ENCODE data around the gene SIRT3.
A peak's percentile ranks its signal among the peaks of the same experiment; 100 is the strongest.

Gene SIRT3

GRCh38 chr11:208917-209260, 27.3 kb downstream of the SIRT3 start:
- peaks cover 46% of the 10 kb centered on the region for H3K4me1 Mint-ChIP-seq (ENCODE audit: low read depth)
- no peaks in the 10 kb centered on the region for H3K27me3 Mint-ChIP-seq
- no peaks in the 10 kb centered on the region for H3K9me3 Mint-ChIP-seq
- peaks cover 92% of the 10 kb centered on the region for H3K36me3 Mint-ChIP-seq (ENCODE audit: low read depth)
- DNase-seq, result no peak
- H3K27ac Mint-ChIP-seq, result peak overlapping the region; percentile 97
- H3K4me3 Mint-ChIP-seq, result peak overlapping the region; percentile 99

GRCh38 chr11:208181-208916, 27.8 kb downstream of the SIRT3 start:
- peak overlapping the region; percentile 97 for H3K27ac Mint-ChIP-seq
- DNase-seq, result peak; percentile 88
- peaks cover 52% of the 10 kb centered on the region for H3K4me1 Mint-ChIP-seq (ENCODE audit: low read depth)
- H3K4me3 Mint-ChIP-seq, result peak overlapping the region; percentile 99
- H3K36me3 Mint-ChIP-seq (ENCODE audit: low read depth), result peaks cover 92% of the 10 kb centered on the region
- H3K27me3 Mint-ChIP-seq, result no peaks in the 10 kb centered on the region
- no peaks in the 10 kb centered on the region for H3K9me3 Mint-ChIP-seq

DNA sequence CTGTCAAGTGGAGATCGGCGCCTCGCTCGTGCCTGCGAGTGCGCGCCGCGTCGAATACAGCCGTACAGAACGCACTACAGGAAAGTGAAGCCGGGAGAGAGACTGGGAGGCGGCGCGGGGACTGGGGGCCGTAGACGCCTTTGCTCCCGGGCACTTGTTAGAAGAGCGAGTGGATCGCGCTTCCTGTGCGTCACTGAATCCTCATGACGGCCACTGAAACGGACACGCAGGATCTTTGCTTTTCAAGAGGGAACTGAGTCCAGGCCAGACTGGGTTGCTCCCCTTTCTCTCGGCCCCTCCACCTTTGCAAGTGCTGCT, 28.3 kb downstream of the SIRT3 start:
- H3K36me3 Mint-ChIP-seq (ENCODE audit: low read depth), result peaks cover 92% of the 10 kb centered on the region
- peak overlapping the region; percentile 97 for H3K27ac Mint-ChIP-seq
- H3K9me3 Mint-ChIP-seq, result no peaks in the 10 kb centered on the region
- H3K27me3 Mint-ChIP-seq, result no peaks in the 10 kb centered on the region
- no peak for DNase-seq
- H3K4me3 Mint-ChIP-seq, result peak overlapping the region; percentile 99
- H3K4me1 Mint-ChIP-seq (ENCODE audit: low read depth), result peaks cover 57% of the 10 kb centered on the region

GRCh38 chr11:207208-207862, 28.8 kb downstream of the SIRT3 start, which contains the start of the genes BET1L and RIC8A:
Gene BET1L, minus strand, starts transcription at chr11:207399. Its CDS starts 78 bp downstream, at chr11:207321.
Gene RIC8A, plus strand, starts transcription at chr11:207708. Its CDS starts 1,147 bp downstream, at chr11:208855.
- peak within 1 kb of the TSS; percentile 97 for H3K27ac Mint-ChIP-seq
- peak; percentile 99 for DNase-seq
- no peaks in the 10 kb centered on the region for H3K9me3 Mint-ChIP-seq
- peaks cover 62% of the 10 kb centered on the region for H3K4me1 Mint-ChIP-seq (ENCODE audit: low read depth)
- peaks cover 92% of the 10 kb centered on the region for H3K36me3 Mint-ChIP-seq (ENCODE audit: low read depth)
- H3K27me3 Mint-ChIP-seq, result no peaks in the 10 kb centered on the region
- peak within 1 kb of the TSS; percentile 99 for H3K4me3 Mint-ChIP-seq

DNA sequence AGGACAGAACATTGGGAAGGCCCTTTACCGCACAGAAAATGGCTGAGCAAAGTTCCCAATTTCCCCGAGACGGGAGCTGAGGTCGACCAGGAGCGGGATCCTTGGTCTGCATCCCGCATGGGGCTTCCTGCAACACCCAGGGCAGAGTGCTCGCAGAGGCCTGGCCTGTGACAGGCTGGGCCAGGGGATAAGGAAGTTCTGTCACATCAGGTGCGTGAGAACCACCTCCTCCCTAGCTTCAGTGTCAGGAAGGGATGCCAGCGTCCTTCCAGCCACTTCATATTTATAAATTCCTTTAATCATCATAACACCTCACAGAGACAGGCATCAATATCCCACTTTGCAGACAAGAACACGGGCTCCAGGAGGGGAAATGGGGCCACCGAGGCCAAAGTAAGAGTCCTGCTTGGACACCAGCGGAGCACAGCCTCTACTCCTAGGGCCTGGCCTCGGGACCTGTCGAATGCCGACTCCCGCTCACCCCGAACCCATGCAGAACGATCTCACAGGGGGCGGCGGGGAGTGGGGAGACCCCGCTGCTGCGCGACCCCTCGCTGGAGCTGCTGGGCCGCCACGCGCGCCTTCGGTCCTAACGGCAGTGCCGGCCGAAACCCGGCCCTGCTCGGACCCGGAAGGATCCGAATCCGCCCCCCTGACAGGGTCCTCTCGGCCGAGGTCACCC, 29.5 kb downstream of the SIRT3 start:
- peaks cover 92% of the 10 kb centered on the region for H3K36me3 Mint-ChIP-seq (ENCODE audit: low read depth)
- H3K4me1 Mint-ChIP-seq (ENCODE audit: low read depth), result peaks cover 68% of the 10 kb centered on the region
- peak overlapping the region; percentile 99 for H3K4me3 Mint-ChIP-seq
- H3K27me3 Mint-ChIP-seq, result no peaks in the 10 kb centered on the region
- H3K9me3 Mint-ChIP-seq, result no peaks in the 10 kb centered on the region
- peak overlapping the region; percentile 97 for H3K27ac Mint-ChIP-seq
- no peak for DNase-seq

GRCh38 chr11:206002-206384, 30.1 kb downstream of the SIRT3 start:
- DNase-seq, result no peak
- no peaks in the 10 kb centered on the region for H3K9me3 Mint-ChIP-seq
- peak overlapping the region; percentile 99 for H3K4me3 Mint-ChIP-seq
- H3K27me3 Mint-ChIP-seq, result no peaks in the 10 kb centered on the region
- H3K27ac Mint-ChIP-seq, result peak overlapping the region; percentile 97
- H3K4me1 Mint-ChIP-seq (ENCODE audit: low read depth), result peaks cover 67% of the 10 kb centered on the region
- H3K36me3 Mint-ChIP-seq (ENCODE audit: low read depth), result peaks cover 92% of the 10 kb centered on the region

DNA sequence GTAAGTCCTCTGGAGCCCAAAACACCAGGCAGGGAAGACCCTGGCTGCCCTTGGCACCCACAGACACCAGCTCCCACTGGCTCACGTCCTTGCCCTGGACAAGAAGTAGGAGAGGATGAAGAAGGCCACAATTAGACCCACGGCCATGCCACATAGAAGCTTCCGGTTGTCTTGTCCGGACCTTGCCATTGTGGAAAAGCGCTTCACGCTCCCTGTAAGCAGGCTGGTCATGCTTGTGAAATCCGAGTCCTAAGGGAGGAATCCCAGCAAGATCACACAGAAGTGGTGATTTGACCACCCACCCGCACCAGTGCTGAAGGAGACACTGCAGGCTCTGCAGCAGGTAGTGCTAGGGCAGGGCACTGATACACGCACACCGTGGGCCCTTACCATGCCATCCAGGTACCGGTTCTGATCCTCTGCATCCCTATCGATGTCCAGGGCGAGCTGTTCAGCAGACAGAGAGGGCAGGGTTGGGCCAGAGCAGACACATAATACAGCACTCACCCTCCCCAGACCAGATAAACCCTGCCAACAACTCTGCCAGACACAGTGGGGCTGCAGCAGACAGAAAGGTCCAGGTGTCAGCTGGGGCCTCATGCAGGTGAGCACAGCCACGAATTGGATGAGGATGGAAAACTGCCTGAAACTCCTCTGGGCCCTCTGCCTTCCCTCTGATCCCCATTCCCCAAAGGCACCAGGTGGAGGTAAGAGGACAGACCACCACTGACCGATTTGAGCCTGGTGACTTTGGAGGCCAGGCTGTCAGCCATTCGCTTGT, 30.7 kb downstream of the SIRT3 start:
- Mint-ChIP-seq H3K9me3 (no peaks in the 10 kb centered on the region), H3K4me1 (ENCODE audit: low read depth) (peaks cover 65% of the 10 kb centered on the region), H3K36me3 (ENCODE audit: low read depth) (peaks cover 92% of the 10 kb centered on the region), H3K4me3 (peak overlapping the region; percentile 99), H3K27ac (peak overlapping the region; percentile 97), H3K27me3 (no peaks in the 10 kb centered on the region)
- DNase-seq, result no peak

DNA sequence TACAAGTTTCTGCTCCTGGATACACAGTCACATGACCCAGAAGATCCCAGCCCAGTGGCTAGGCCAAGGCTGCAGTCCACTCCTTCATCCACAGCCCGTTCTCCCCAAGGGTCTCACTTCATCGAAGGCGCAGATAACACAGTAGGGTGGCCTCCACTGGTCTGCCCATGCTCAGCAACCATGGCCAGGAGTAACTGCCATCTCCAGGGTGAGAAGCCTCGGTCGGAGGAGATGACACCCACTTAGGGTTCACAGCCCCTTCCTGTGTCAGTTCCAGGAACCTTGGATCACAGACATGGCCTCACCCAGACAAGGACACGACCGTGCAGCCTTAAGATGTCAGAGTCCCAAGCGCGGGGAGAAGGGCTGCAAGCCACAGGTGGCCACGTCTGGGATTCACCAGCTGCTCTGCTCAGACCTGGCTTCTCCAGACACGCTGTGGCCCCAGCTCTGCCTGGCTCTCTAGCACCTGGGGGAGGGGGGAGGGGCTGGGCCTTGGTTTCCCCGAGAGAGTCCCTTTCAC, 31.5 kb downstream of the SIRT3 start:
- Mint-ChIP-seq H3K36me3 (ENCODE audit: low read depth) (peaks cover 91% of the 10 kb centered on the region), H3K4me3 (no peak overlapping the region), H3K4me1 (ENCODE audit: low read depth) (peaks cover 57% of the 10 kb centered on the region), H3K27ac (peak overlapping the region; percentile 97), H3K9me3 (no peaks in the 10 kb centered on the region), H3K27me3 (no peaks in the 10 kb centered on the region)
- DNase-seq, result no peak

GRCh38 chr11:203945-204586, 32.1 kb downstream of the SIRT3 start:
- DNase-seq, result no peak
- Mint-ChIP-seq H3K4me1 (ENCODE audit: low read depth) (peaks cover 53% of the 10 kb centered on the region), H3K36me3 (ENCODE audit: low read depth) (peaks cover 85% of the 10 kb centered on the region), H3K27me3 (no peaks in the 10 kb centered on the region), H3K27ac (peak overlapping the region; percentile 97), H3K4me3 (no peak overlapping the region), H3K9me3 (no peaks in the 10 kb centered on the region)

GRCh38 chr11:203056-203944, 32.8 kb downstream of the SIRT3 start:
- Mint-ChIP-seq H3K36me3 (ENCODE audit: low read depth) (peaks cover 81% of the 10 kb centered on the region), H3K9me3 (no peaks in the 10 kb centered on the region), H3K4me3 (no peak overlapping the region), H3K27ac (peak overlapping the region; percentile 93), H3K27me3 (no peaks in the 10 kb centered on the region), H3K4me1 (ENCODE audit: low read depth) (peaks cover 53% of the 10 kb centered on the region)
- DNase-seq, result no peak

DNA sequence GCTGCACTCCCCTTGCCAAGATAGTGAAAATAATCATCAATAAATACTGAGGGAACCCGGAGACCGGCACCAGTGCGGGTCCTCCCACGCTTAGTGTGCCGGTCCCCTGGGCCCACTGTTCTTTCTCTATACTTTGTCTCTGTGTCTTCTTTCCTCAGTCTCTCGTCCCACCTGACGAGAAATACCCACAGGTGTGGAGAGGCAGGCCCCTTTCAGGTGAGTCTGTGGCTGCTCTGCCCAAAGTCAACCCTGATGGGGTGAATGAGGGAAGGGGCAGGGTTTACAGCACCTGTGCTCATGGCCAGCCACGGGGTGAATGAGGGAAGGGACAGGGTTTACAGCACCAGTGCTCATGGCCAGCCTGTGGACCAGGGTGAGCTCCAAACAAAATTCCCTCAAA, 33.7 kb downstream of the SIRT3 start:
- peaks cover 53% of the 10 kb centered on the region for H3K4me1 Mint-ChIP-seq (ENCODE audit: low read depth)
- H3K36me3 Mint-ChIP-seq (ENCODE audit: low read depth), result peaks cover 73% of the 10 kb centered on the region
- no peaks in the 10 kb centered on the region for H3K27me3 Mint-ChIP-seq
- H3K4me3 Mint-ChIP-seq, result peak overlapping the region; percentile 39
- DNase-seq, result no peak
- no peaks in the 10 kb centered on the region for H3K9me3 Mint-ChIP-seq
- H3K27ac Mint-ChIP-seq, result peak overlapping the region; percentile 93

DNA sequence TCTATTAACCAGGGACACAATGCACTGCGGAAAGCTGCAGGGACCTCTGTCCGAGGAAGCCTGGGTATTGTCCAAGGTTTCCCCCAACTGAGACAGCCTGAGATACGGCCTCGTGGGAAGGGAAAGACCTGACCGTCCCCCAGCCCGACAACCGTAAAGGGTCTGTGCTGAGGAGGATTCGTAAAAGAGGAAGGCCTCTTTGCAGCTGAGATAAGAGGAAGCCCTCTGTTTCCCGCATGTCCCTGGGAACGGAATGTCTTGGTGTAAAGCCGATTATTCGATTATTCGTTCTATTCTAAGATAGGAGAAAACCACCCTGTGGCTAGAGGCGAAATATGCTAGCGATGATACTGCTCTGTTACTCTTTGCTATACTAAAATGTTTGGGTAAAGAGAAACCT, 34.2 kb downstream of the SIRT3 start:
- peaks cover 53% of the 10 kb centered on the region for H3K4me1 Mint-ChIP-seq (ENCODE audit: low read depth)
- no peak for DNase-seq
- H3K27ac Mint-ChIP-seq, result peak overlapping the region; percentile 93
- H3K36me3 Mint-ChIP-seq (ENCODE audit: low read depth), result peaks cover 70% of the 10 kb centered on the region
- H3K9me3 Mint-ChIP-seq, result no peaks in the 10 kb centered on the region
- H3K27me3 Mint-ChIP-seq, result no peaks in the 10 kb centered on the region
- H3K4me3 Mint-ChIP-seq, result peak overlapping the region; percentile 39

All from activated T-cell treated with anti-CD3 and anti-CD28 coated beads, Interleukin-2, amount 50 U/mL, for 24 hours (primary cell).